H9 (cell line): ENCODE results near the gene SEZ6. TPM values are rescaled to one million over a fixed set of nuclear protein-coding genes. Genes with fewer than 3 reads are reported as not detected.
A peak's percentile ranks its signal among the peaks of the same experiment; 100 is the strongest.

Experiments used
- DNase-seq: peaks from one replicate; pipeline ENCODE4 v3.0.0-alpha.2; 2017
- H2AFZ ChIP-seq: one replicate; pipeline ENCODE4 v1.6.1; 2013; ENCODE audit warnings: mild to moderate bottlenecking, low read length, control low read depth, moderate library complexity
- H2AK5ac ChIP-seq: 2 replicates; pipeline ENCODE4 v1.6.1; 2013; ENCODE audit warnings: low read length, control low read depth, mixed read lengths; ENCODE audit not compliant: insufficient read length
- H2BK120ac ChIP-seq: one replicate; pipeline ENCODE4 v1.6.1; 2013; ENCODE audit warnings: low read depth, mild to moderate bottlenecking, low read length, control low read depth, inconsistent platforms; ENCODE audit not compliant: poor library complexity, severe bottlenecking
- H2BK12ac ChIP-seq: 2 replicates; pipeline ENCODE4 v1.6.1; 2013; ENCODE audit warnings: low read length, control low read depth, mixed read lengths, low read depth; ENCODE audit not compliant: insufficient read length
- H2BK15ac ChIP-seq: 2 replicates; pipeline ENCODE4 v1.6.1; 2013; ENCODE audit warnings: low read depth, low read length, control low read depth
- H2BK20ac ChIP-seq: one replicate; pipeline ENCODE4 v1.6.1; 2013; ENCODE audit warnings: low read depth, mild to moderate bottlenecking, low read length, control low read depth, inconsistent platforms; ENCODE audit not compliant: poor library complexity, severe bottlenecking
- H2BK5ac ChIP-seq: 2 replicates; pipeline ENCODE4 v1.6.1; 2013; ENCODE audit warnings: low read length, control low read depth, mixed read lengths; ENCODE audit not compliant: insufficient read length
- H3K14ac ChIP-seq: 2 replicates; pipeline ENCODE4 v1.6.1; 2013; ENCODE audit warnings: low read length, control low read depth; ENCODE audit not compliant: insufficient read depth
- H3K18ac ChIP-seq: 2 replicates; pipeline ENCODE4 v1.6.1; 2013; ENCODE audit warnings: low read depth, mild to moderate bottlenecking, mixed read lengths, low read length, control low read depth; ENCODE audit not compliant: insufficient read length
- H3K23ac ChIP-seq: 2 replicates; pipeline ENCODE4 v1.6.1; 2013; ENCODE audit warnings: low read length, control low read depth, mixed read lengths, low read depth; ENCODE audit not compliant: insufficient read length
- H3K23me2 ChIP-seq: 2 replicates; pipeline ENCODE4 v1.6.1; 2013; ENCODE audit warnings: low read depth, mild to moderate bottlenecking, mixed read lengths, low read length, control low read depth; ENCODE audit not compliant: insufficient read length, poor library complexity, severe bottlenecking
- H3K27ac ChIP-seq: 2 replicates; pipeline ENCODE4 v1.5.1; 2013; ENCODE audit warnings: low read length, control low read depth, mixed read lengths, low read depth; ENCODE audit not compliant: insufficient read length
- H3K27me3 ChIP-seq: 2 replicates; pipeline ENCODE4 v1.6.1; 2013; ENCODE audit warnings: low read length, control low read depth, inconsistent platforms; ENCODE audit not compliant: insufficient read depth
- H3K4ac ChIP-seq: 2 replicates; pipeline ENCODE4 v1.6.1; 2013; ENCODE audit warnings: low read depth, mild to moderate bottlenecking, control low read depth, inconsistent platforms, low read length, moderate library complexity
- H3K4me1 ChIP-seq: 2 replicates; pipeline ENCODE4 v1.6.1; 2013; ENCODE audit warnings: low read length, control low read depth, inconsistent platforms; ENCODE audit not compliant: insufficient read depth
- H3K4me2 ChIP-seq: 2 replicates; pipeline ENCODE4 v1.6.1; 2013; ENCODE audit warnings: low read length, control low read depth, mixed read lengths; ENCODE audit not compliant: insufficient read length, insufficient read depth
- H3K56ac ChIP-seq: 2 replicates; pipeline ENCODE4 v1.6.1; 2013; ENCODE audit warnings: low read depth, mild to moderate bottlenecking, mixed read lengths, low read length, control low read depth; ENCODE audit not compliant: insufficient read length
- H3K79me1 ChIP-seq: 2 replicates; pipeline ENCODE4 v1.6.1; 2013; ENCODE audit warnings: low read depth, mild to moderate bottlenecking, moderate library complexity, low read length, control low read depth, inconsistent platforms; ENCODE audit not compliant: insufficient read depth, poor library complexity, severe bottlenecking
- H3K79me2 ChIP-seq: 2 replicates; pipeline ENCODE4 v1.6.1; 2013; ENCODE audit warnings: low read length, control low read depth, inconsistent platforms; ENCODE audit not compliant: insufficient read depth
- H3K9ac ChIP-seq: 2 replicates; pipeline ENCODE4 v1.6.1; 2013; ENCODE audit warnings: low read length, control low read depth, mixed read lengths; ENCODE audit not compliant: insufficient read length; ENCODE audit errors: extremely low read depth
- H3K9me3 ChIP-seq: one replicate; pipeline ENCODE4 v1.6.1; 2013; ENCODE audit warnings: low read depth, low read length, inconsistent platforms; ENCODE audit not compliant: control insufficient read depth
- H3T11ph ChIP-seq: one replicate; pipeline ENCODE4 v1.6.1; 2013; ENCODE audit warnings: mild to moderate bottlenecking, low read length, control low read depth, inconsistent platforms
- H4K20me1 ChIP-seq: one replicate; pipeline ENCODE4 v1.6.1; 2013; ENCODE audit not compliant: control insufficient read depth, insufficient read length, insufficient read depth
- H4K5ac ChIP-seq: 2 replicates; pipeline ENCODE4 v1.6.1; 2013; ENCODE audit warnings: low read depth, mild to moderate bottlenecking, mixed read lengths, low read length, control low read depth; ENCODE audit not compliant: insufficient read length
- H4K8ac ChIP-seq: replicated peaks from 2 replicates; pipeline ENCODE4 v1.6.1; 2013; ENCODE audit warnings: low read length, control low read depth, mixed read lengths, low read depth; ENCODE audit not compliant: insufficient read length
- H4K91ac ChIP-seq: 2 replicates; pipeline ENCODE4 v1.6.1; 2013; ENCODE audit warnings: low read depth, mild to moderate bottlenecking, moderate library complexity, mixed read lengths, low read length, control low read depth; ENCODE audit not compliant: insufficient read length
- H3K27ac Mint-ChIP-seq, 3 experiments: 2 replicates in 2 of 3; 3 replicates in 1 of 3; pipeline ENCODE4 v1.8.0; 2020 to 2021; ENCODE audit warnings: mixed read lengths in 3 of 3, mild to moderate bottlenecking in 1 of 3, moderate library complexity in 1 of 3
- H3K27me3 Mint-ChIP-seq: 2 replicates; pipeline ENCODE4 v1.8.0; 2021; ENCODE audit warnings: low read depth, mild to moderate bottlenecking, moderate library complexity, mixed read lengths
- H3K36me3 Mint-ChIP-seq, 3 experiments: 2 replicates in 2 of 3; 3 replicates in 1 of 3; pipeline ENCODE4 v1.8.0; 2020 to 2021; ENCODE audit warnings: low read depth in 3 of 3, mixed read lengths in 3 of 3; ENCODE audit not compliant: insufficient read depth in 1 of 3
- H3K4me1 Mint-ChIP-seq, 2 experiments: 2 replicates each; pipeline ENCODE4 v1.8.0; 2020; ENCODE audit warnings: mixed read lengths in 2 of 2
- H3K4me3 Mint-ChIP-seq, 2 experiments: 2 replicates in 1 of 2; 3 replicates in 1 of 2; pipeline ENCODE4 v1.8.0; 2020 to 2021; ENCODE audit warnings: mild to moderate bottlenecking in 2 of 2, mixed read lengths in 2 of 2, moderate library complexity in 1 of 2
- H3K9me3 Mint-ChIP-seq, 2 experiments: 2 replicates in 1 of 2; 3 replicates in 1 of 2; pipeline ENCODE4 v1.8.0; 2020; ENCODE audit warnings: mild to moderate bottlenecking in 2 of 2, mixed read lengths in 2 of 2, moderate library complexity in 1 of 2
- CTCF ChIP-seq: fragments of 200-600 bp; sonication (generic); conservative IDR thresholded peaks from 3 replicates; pipeline ENCODE4 v1.8.0; 2021; ENCODE audit warnings: antibody characterized with exemption, mild to moderate bottlenecking
- WGBS: extraction: QIAGEN DNeasy Blood & Tissue Kit; methylation state at CpG from one replicate; pipeline ENCODE4 v1.1.7; 2013; ENCODE audit warnings: missing lambda C conversion rate, low lambda C conversion rate, mixed read lengths; ENCODE audit not compliant: insufficient read length; ENCODE audit errors: extremely low coverage; 5-methylcytosine and 5-hydroxymethylcytosine counted together
- total RNA-seq: library from RNA; stranded (reverse); gene quantifications from 2 replicates; pipeline ENCODE4 v1.2.1, GENCODE V29; 2021

Gene SEZ6
- total RNA-seq, 1 experiment from 2014 or later = 1.8 TPM

- Histone ChIP-seq H3K4me1 (peaks cover 19% of the 10 kb centered on the region), H2BK15ac (no peak overlapping the region), H3T11ph (no peak overlapping the region), H4K5ac (no peak overlapping the region), H3K27me3 (no peaks in the 10 kb centered on the region), H3K14ac (no peak overlapping the region), H3K79me1 (no peaks in the 10 kb centered on the region), H3K4me2 (no peak overlapping the region), H3K18ac (no peak overlapping the region), H2BK20ac (no peak overlapping the region), H3K27ac (peak overlapping the region; percentile 6), H3K23me2 (peaks cover 6% of the 10 kb centered on the region), H2AFZ (no peak overlapping the region), H3K9ac (no peak overlapping the region), H2BK120ac (no peak overlapping the region), H2BK12ac (no peak overlapping the region), H3K56ac (no peak overlapping the region), H4K20me1 (no peaks in the 10 kb centered on the region), H3K9me3 (no peaks in the 10 kb centered on the region), H4K8ac (no peak overlapping the region), H2AK5ac (no peak overlapping the region), H4K91ac (no peak overlapping the region), H3K79me2 (no peaks in the 10 kb centered on the region; the same call in 1 of the 2 replicates), H3K4ac (no peak overlapping the region), H3K23ac (no peak overlapping the region), H2BK5ac (no peak overlapping the region)
- no CpG with 5 or more reads among the region's 6 CpGs for WGBS
- Mint-ChIP-seq H3K27me3 (no peaks in the 10 kb centered on the region), H3K4me3 (no peak overlapping the region), H3K36me3 (peaks cover 5 to 18% (median 18%) of the 10 kb centered on the region in 3 experiments; a peak in 6 of 7 replicates), H3K4me1 (peaks cover 51 to 52% of the 10 kb centered on the region in 2 experiments), H3K9me3 (no peaks in the 10 kb centered on the region), H3K27ac (peak overlapping the region; percentile 92 to 98 (median 98); a peak in 6 of 7 replicates)
- no peak for TF ChIP-seq CTCF
- no peak for DNase-seq
Measured at GRCh38 chr17:29041571-29041970, 35.7 kb upstream of the SEZ6 start.
